ENCODE data around the gene SH3BP1.
A peak's percentile ranks its signal among the peaks of the same experiment; 100 is the strongest.
"Not testable (repeated sequence)": the region's sequence is repeated elsewhere in the genome, so short reads cannot be mapped to it uniquely, and the experiment has no call there.

Gene SH3BP1

DNA sequence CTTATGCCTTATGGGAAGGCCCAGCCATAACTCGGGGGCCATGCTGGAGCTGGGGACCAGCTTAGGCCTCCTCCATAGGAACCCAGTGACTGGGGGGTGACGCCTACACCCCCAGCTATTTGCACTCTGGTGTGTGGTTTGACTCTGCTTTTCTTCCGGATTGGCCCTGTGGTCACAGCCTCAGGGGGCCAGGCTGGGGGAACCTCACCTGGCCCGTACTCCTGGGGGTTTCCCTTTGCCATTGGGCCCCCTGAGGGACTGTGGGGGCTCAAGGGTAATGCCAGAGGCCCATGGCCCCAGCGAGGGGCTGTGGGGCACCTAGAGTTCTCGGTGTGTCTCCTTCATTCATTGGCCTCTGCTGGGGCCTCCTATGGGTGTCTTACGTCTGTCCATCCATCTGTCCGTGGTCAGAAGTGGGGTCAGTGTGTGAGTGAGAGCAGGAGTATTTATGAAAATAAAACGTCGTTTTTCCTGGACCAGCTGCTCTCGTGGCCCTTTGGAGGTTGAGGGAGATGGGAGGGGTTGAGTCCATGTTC lies 6.3 kb upstream of the SH3BP1 start:
- peak; percentile 60 to 68 for DNase-seq (ENCODE audit: extremely low read depth in 1 of 2, low read depth in 1 of 2)

- peak; percentile 68 to 69 for DNase-seq (ENCODE audit: extremely low read depth in 1 of 2, low read depth in 1 of 2)
These were observed 5.6 kb upstream of the SH3BP1 start for GRCh38 chr22:37633625-37634416.

DNA sequence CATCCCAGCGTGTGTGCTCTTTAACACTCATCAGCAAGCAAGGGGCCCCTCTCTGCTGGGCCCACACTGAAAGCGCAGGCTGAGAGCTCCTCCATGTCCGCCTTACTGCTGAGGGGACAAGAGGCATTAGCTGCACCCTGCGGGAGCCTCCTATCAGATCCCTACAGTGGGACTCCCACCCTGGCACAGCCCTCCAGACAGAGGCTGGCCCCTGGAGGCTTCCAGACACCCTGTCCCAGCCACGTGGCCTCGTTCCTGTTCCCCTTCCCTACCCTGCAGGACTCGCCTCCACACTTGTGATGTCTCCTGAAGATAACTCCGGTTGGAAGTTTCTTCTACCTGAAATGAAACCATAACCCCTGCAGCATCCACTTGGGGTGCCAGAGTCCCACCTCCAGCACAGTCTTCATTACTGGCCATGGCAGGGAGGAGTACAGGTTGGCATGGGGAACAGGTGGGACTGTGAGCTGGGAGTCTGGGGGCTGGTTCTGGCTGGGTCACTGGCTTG lies 5.0 kb upstream of the SH3BP1 start:
- DNase-seq (ENCODE audit: extremely low read depth in 1 of 2, low read depth in 1 of 2), result no peak

GRCh38 chr22:37635157-37635556 lies 4.3 kb upstream of the SH3BP1 start:
- DNase-seq (ENCODE audit: extremely low read depth in 1 of 2, low read depth in 1 of 2), result no peak

GRCh38 chr22:37636186-37636948 lies 3.1 kb upstream of the SH3BP1 start:
- DNase-seq (ENCODE audit: extremely low read depth in 1 of 2, low read depth in 1 of 2), result no peak

- no peak for DNase-seq (ENCODE audit: extremely low read depth in 1 of 2, low read depth in 1 of 2)
These were observed 2.6 kb upstream of the SH3BP1 start for GRCh38 chr22:37636949-37637273.

GRCh38 chr22:37638391-37639069 lies 939 bp upstream of the SH3BP1 start:
- no peak for DNase-seq (ENCODE audit: extremely low read depth in 1 of 2, low read depth in 1 of 2)

- DNase-seq (ENCODE audit: extremely low read depth in 1 of 2, low read depth in 1 of 2), result no peak
These were observed 512 bp downstream of the SH3BP1 start for GRCh38 chr22:37639771-37640590.

DNA sequence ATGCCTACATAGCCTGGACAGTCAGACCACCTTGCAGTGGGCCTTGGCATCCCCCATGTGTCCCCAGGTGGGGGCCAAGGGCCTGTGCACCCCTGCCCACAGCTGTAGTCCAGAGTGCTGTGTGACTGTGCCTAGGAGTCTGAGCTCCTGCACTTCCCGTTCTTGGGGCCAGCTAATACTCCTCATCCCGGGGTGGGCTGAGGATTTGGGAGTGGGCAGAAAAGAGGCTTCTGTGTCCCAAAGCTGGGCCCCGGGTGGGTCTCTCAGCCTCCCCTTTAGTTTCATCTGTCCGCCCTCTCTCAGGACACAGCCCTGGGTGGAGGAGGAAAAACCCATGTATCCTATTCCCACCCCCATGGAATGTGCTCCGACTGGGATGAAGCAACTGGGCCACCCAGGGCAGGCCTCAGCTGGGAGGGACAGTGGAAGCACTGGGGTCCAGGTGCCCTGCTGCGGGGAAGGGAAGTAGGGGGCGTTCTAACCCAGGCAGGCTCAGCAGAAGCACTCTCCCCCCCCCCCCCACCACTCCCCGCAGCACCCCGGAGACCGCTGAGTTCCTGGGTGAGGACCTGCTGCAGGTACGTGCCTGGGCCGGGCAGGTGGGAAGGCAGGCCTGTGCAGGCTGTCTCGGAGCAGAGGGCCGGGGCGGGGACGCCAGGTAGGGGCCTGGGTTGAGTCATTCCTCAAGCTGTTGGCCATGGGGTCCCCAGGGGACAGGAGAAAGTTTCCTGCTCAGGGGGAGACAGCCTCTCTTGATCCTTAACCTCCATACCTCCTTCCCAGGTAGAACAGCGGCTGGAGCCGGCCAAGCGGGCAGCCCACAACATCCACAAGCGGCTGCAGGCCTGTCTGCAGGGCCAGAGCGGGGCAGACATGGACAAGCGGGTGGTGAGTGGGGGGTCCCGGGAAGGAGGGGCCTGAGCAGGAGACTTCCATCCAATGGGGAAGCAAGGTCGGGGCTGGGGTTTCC lies 1.4 kb downstream of the SH3BP1 start:
- no peak for DNase-seq (ENCODE audit: extremely low read depth in 1 of 2, low read depth in 1 of 2)

- DNase-seq (ENCODE audit: extremely low read depth in 1 of 2, low read depth in 1 of 2), result no peak
These were observed 2.1 kb downstream of the SH3BP1 start for GRCh38 chr22:37641561-37641949.

GRCh38 chr22:37643225-37643847 lies 3.9 kb downstream of the SH3BP1 start:
- DNase-seq (ENCODE audit: extremely low read depth in 1 of 2, low read depth in 1 of 2), result peak in 1 of 2 donors; percentile 72

DNA sequence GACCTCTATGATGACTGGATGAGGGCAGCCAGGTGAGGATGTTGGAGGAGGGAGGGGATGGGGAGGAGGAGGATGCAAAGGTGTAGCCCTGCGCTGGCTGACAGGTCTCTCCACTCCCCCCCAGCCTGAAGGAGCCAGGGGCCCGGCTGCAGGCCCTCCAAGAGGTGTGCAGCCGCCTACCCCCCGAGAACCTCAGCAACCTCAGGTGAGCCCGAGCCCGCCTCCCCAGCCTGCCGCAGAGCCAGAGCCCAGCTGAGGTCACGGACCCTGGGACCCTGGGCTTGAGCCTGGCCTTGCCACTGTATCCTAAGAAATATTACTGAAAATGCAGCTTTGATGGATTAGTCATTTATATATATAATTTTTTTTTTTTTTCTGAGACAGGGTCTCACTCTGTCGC lies 7.8 kb downstream of the SH3BP1 start:
- DNase-seq (ENCODE audit: extremely low read depth in 1 of 2, low read depth in 1 of 2), result no peak

- no peak for DNase-seq (ENCODE audit: extremely low read depth in 1 of 2, low read depth in 1 of 2)
These were observed 8.5 kb downstream of the SH3BP1 start for GRCh38 chr22:37647928-37648327.

GRCh38 chr22:37650463-37651136 lies 11.1 kb downstream of the SH3BP1 start:
- DNase-seq (ENCODE audit: extremely low read depth in 1 of 2, low read depth in 1 of 2), result no peak

DNA sequence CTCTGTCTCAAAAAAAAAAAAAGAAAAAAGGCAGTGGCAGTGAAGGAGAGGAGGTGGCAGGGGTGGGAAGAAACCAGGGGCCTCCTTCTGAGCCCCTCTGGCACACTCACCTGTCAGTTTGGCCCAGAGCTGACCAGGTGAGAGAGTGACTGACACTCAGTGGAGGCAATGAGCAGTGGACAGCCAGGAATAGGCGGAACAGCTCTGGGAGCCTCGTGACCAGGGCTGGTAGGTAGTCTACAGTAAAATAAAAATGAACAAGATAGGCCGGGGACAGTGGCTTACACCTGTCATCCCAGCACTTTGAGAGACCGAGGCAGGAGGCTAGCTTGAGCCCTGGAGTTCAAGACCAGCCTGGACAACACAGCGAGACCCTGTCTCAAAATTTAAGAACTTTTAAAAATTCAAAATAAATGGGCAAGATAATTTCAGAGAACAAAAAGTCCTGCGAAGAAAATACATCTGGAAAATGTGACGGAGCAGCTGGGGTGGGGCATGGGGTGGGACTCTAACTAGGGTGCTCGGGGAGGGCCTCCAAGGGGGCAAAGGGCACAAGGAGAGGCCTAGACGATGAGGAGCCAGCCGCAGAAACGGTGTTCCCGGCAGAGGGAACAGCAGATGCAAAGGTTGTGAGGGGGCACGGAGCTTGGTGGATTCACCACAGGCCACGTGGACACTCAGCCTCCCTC lies 15.2 kb downstream of the SH3BP1 start:
- no peak for DNase-seq (ENCODE audit: extremely low read depth in 1 of 2, low read depth in 1 of 2)

GRCh38 chr22:37655252-37655563 lies 15.7 kb downstream of the SH3BP1 start:
- no peak for DNase-seq (ENCODE audit: extremely low read depth in 1 of 2, low read depth in 1 of 2)

GRCh38 chr22:37656583-37656982 lies 17.1 kb downstream of the SH3BP1 start:
- DNase-seq (ENCODE audit: extremely low read depth in 1 of 2, low read depth in 1 of 2), result not testable (repeated sequence)

DNA sequence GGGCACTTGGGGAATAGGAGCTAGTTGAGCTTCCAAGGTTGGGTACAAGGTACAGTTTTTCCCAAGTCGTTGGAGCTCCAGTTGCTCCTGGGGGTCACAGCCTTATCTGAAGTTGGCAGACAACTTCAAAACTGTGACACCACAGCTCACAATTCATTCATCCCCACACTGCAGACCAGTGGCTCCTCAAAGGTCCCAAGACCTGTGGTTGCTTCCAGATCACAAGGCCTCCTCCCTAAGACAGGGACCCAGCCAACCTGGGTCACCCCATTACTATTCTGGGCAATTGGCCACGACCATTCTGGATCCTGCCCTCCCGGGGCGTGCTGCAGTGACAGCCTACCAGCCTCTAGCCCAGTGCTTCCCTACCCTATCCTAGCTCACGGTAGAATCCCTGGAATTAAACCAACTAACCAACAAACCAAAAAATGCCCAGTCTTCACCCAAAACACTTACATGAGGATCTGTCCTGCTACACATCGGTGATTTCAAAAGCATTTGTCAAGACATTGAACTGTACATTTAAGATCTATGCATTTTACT lies 18.2 kb downstream of the SH3BP1 start:
- no peak for DNase-seq (ENCODE audit: extremely low read depth in 1 of 2, low read depth in 1 of 2)

Data from stimulated activated CD8-positive, alpha-beta memory T cell treated with anti-CD3 and anti-CD28 coated beads, Interleukin-7, amount 100 ng/mL, for 48 hours (primary cell).